NT2/D1 (cell line): Measurements from ENCODE around the gene NKD1.

Experiments
- SUZ12 ChIP-seq: IDR thresholded peaks from 2 replicates; pipeline ENCODE4 v1.6.1; 2011; ENCODE audit not compliant: insufficient read length, insufficient read depth; ENCODE audit errors: extremely low read depth
- YY1 ChIP-seq: IDR thresholded peaks from 2 replicates; pipeline ENCODE4 v1.6.1; 2011; ENCODE audit not compliant: insufficient read length, insufficient read depth
- ZNF274 ChIP-seq: IDR thresholded peaks from 2 replicates; pipeline ENCODE4 v1.6.1; 2011; ENCODE audit warnings: mild to moderate bottlenecking, low read depth, low read length

DNA sequence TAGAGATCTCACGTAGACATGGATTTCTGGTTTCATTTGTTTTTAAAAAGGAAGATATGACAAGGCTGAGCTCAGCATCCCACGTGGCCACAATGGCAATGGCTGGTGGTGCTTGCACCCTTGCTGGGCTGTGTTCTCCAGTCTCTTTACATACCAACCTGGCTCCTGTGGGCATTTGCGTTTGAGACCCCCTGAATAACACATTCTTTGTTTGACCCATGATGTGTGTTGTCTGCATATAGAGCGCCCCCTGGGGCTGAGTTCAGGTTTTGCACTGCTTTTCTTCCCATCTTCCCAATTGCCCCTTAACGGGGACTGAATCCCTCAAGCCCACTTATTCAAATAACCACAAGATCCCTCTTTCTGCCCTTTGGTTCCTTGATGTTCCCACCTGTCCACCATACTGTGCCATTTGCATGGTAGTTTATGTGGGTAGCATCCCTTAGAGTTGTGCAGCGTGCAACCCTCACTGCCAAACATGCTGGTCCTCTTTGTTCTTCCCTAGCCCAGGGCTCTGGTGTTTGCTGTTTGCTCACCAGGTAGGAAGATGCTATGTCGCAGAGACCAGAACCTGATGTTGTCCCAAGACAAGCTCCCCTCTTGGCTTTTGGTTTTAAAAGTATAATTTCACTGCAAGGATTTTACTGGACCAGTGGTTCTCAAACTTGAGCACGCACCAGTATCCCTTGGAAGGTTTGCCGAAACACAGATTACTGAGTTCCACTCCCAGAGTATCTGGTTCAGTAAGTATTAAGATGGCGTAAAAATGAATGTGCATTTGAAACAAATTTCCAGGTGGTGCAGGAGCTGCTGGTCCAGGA, 38.5 kb upstream of the NKD1 start:
- TF ChIP-seq ZNF274 (no peak), YY1 (no peak), SUZ12 (no peak)
